Peyer's patch (tissue), 4 donors: ENCODE data around the gene ZNF71. TPM values are rescaled to one million over a fixed set of nuclear protein-coding genes. Genes with fewer than 3 reads are reported as not detected.

ENCODE experiments used
- DNase-seq, 3 donors: peaks; one replicate each; pipeline ENCODE4 v3.0.0-alpha.2; 2017 to 2019
- H3K27ac ChIP-seq, 4 donors: fragments of 200-600 bp; sonication (generic); one replicate each; pipeline ENCODE4 v1.5.1; 2016 to 2019
- H3K27me3 ChIP-seq, 2 donors: fragments of 200-600 bp; sonication (generic); one replicate each; pipeline ENCODE4 v1.5.1; 2019
- H3K36me3 ChIP-seq, 3 donors: fragments of 200-600 bp; sonication (generic); one replicate each; pipeline ENCODE4 v1.5.1; 2016 to 2019
- H3K4me1 ChIP-seq, 4 donors: fragments of 200-600 bp; sonication (generic); one replicate each; pipeline ENCODE4 v1.5.1; 2016 to 2019
- H3K4me3 ChIP-seq, 4 donors: fragments of 200-600 bp; sonication (generic); 1 replicate in 3 of 4; 2 replicates in 1 of 4; pipeline ENCODE4 v1.5.1; 2016 to 2019; ENCODE audit warnings: mild to moderate bottlenecking in 1 of 4
- H3K9me3 ChIP-seq, 4 donors: fragments of 200-600 bp; sonication (generic); one replicate each; pipeline ENCODE4 v1.5.1; 2016 to 2019; ENCODE audit warnings: mild to moderate bottlenecking in 1 of 4
- CTCF ChIP-seq, 6 experiments: fragments of 450-650 bp in 4 of 6; fragments of 200-600 bp in 2 of 6; sonication (generic) in 1 of 6; IDR thresholded peaks; one replicate each; pipeline ENCODE4 v1.5.1; 2017 to 2019; ENCODE audit warnings: antibody characterized with exemption in 6 of 6, mild to moderate bottlenecking in 3 of 6, moderate library complexity in 1 of 6
- POLR2A ChIP-seq, 2 donors: fragments of 450-650 bp; IDR thresholded peaks; one replicate each; pipeline ENCODE4 v1.5.1; 2017; ENCODE audit warnings: antibody characterized with exemption in 2 of 2, mild to moderate bottlenecking in 2 of 2, moderate library complexity in 2 of 2
- total RNA-seq, 4 donors: library from RNA; depleted of rRNA; stranded (reverse); fragments of >200 nt; gene quantifications; one replicate each; pipeline ENCODE4 v1.1.0, GENCODE V29; 2016

ZNF71 gene
- total RNA-seq, 4 donors from 2014 or later = 3.0 to 7.5 (median 6.8) TPM

GRCh38 chr19:56619121-56619520, 24.0 kb downstream of the ZNF71 start:
- TF ChIP-seq CTCF (IDR thresholded peaks at IDR 0.05) = no peak
- no peak for DNase-seq
- H3K4me3 ChIP-seq = no peak overlapping the region
- H3K27me3 ChIP-seq = no peaks in the 10 kb centered on the region
- H3K4me1 ChIP-seq = no peaks in the 10 kb centered on the region
- H3K36me3 ChIP-seq = peaks cover 0 to 39% (median 0%) of the 10 kb centered on the region in 3 donors
- H3K27ac ChIP-seq = no peak overlapping the region
- peaks cover 0 to 84% (median 26%) of the 10 kb centered on the region in 4 donors for H3K9me3 ChIP-seq

- Histone ChIP-seq H3K9me3 (peaks cover 0 to 76% (median 27%) of the 10 kb centered on the region in 4 donors), H3K27ac (no peak overlapping the region), H3K4me1 (no peaks in the 10 kb centered on the region), H3K4me3 (no peak overlapping the region), H3K27me3 (no peaks in the 10 kb centered on the region), H3K36me3 (peaks cover 0 to 44% (median 0%) of the 10 kb centered on the region in 3 donors)
- TF ChIP-seq CTCF (IDR thresholded peaks at IDR 0.05) (no peak), POLR2A (IDR thresholded peaks at IDR 0.05) (no peak)
- DNase-seq = no peak
These were observed 27.3 kb downstream of the ZNF71 start for GRCh38 chr19:56622374-56622773.

- DNase-seq = no peak
- Histone ChIP-seq H3K36me3 (peaks cover 0 to 42% (median 0%) of the 10 kb centered on the region in 3 donors), H3K9me3 (peaks cover 0 to 77% (median 26%) of the 10 kb centered on the region in 4 donors), H3K27ac (no peak overlapping the region), H3K4me3 (no peak overlapping the region), H3K27me3 (no peaks in the 10 kb centered on the region), H3K4me1 (no peaks in the 10 kb centered on the region)
- TF ChIP-seq CTCF (IDR thresholded peaks at IDR 0.05) = no peak
- TF ChIP-seq POLR2A (IDR thresholded peaks at IDR 0.05) = no peak
These were observed 27.9 kb downstream of the ZNF71 start for GRCh38 chr19:56623006-56623405.

GRCh38 chr19:56625708-56626107, 30.6 kb downstream of the ZNF71 start:
- TF ChIP-seq CTCF (IDR thresholded peaks at IDR 0.05) (no peak), POLR2A (IDR thresholded peaks at IDR 0.05) (no peak)
- Histone ChIP-seq H3K36me3 (peaks cover 0 to 42% (median 0%) of the 10 kb centered on the region in 3 donors), H3K4me1 (no peaks in the 10 kb centered on the region), H3K27ac (no peak overlapping the region), H3K27me3 (no peaks in the 10 kb centered on the region), H3K9me3 (peaks cover 0 to 76% (median 23%) of the 10 kb centered on the region in 4 donors), H3K4me3 (no peak overlapping the region)
- no peak for DNase-seq

GRCh38 chr19:56633021-56633420, 37.9 kb downstream of the ZNF71 start:
- no peak for DNase-seq
- TF ChIP-seq CTCF (IDR thresholded peaks at IDR 0.05) (no peak), POLR2A (IDR thresholded peaks at IDR 0.05) (no peak)
- H3K27ac ChIP-seq = no peak overlapping the region
- H3K4me1 ChIP-seq = no peaks in the 10 kb centered on the region
- H3K27me3 ChIP-seq = no peaks in the 10 kb centered on the region
- no peak overlapping the region for H3K4me3 ChIP-seq
- H3K36me3 ChIP-seq = no peaks in the 10 kb centered on the region
- peaks cover 0 to 37% (median 9%) of the 10 kb centered on the region in 4 donors for H3K9me3 ChIP-seq
